GM23248 (cell line): ENCODE data around the gene UBE2E3.

Experiments
- EZH2 ChIP-seq: fragments of 200-600 bp; sonication (generic); IDR thresholded peaks from 2 replicates; pipeline ENCODE4 v1.6.1; 2018; ENCODE audit warnings: antibody characterized with exemption, mild to moderate bottlenecking; ENCODE audit not compliant: insufficient read depth, poor library complexity, severe bottlenecking
- EZH2phosphoT487 ChIP-seq: fragments of 200-600 bp; sonication (generic); IDR thresholded peaks from 2 replicates; pipeline ENCODE4 v1.6.1; 2018; ENCODE audit warnings: antibody characterized with exemption, moderate library complexity, mild to moderate bottlenecking, low read depth; ENCODE audit not compliant: insufficient read depth

- TF ChIP-seq EZH2 (no peak), EZH2phosphoT487 (no peak)
These were observed 36.0 kb upstream of the UBE2E3 start for GRCh38 chr2:180944372-180944771.
